ENCODE data around the gene PHF19.

PHF19 gene

DNA sequence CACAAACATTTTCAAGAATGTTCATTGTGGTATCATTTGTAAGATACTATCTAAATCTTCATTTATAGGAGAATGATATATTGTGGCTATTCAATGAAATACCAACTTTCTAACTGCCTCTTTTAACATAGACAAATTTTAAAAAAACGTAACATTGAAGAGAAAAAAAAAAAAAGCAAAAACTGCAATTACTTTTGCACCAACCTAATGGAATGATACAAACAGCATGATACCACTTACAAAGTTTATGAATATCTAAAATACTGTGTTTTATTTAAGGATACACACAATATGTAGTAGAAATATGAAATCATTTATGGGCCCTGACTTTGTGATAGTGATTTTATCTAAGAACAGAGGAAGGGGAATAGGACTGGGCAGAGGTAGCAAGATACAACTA is 58.4 kb downstream of the PHF19 start:
- in situ Hi-C loops (cut with MboI; ENCODE audit: low sequenced_read_pairs), result no loop called here

DNA sequence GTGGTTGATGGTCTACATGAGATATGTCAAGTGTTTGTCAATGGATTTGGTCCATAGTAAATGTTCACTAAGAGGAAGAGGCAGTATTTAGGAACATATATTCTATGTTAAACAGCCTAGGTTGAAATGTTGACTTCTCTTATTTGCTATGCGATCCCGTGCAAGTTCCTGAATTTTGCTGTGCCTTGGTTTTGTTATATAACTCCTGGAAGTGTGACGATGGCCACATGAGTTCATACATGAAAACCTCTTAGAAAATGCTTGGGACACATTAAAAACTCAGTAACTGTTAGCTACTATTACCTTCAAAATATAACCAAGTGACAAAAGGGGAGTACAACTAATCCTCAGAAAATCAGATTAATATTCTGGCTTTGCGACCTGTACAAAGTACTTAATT is 61.9 kb downstream of the PHF19 start:
- in situ Hi-C loops (cut with MboI; ENCODE audit: low sequenced_read_pairs), result no loop called here

DNA sequence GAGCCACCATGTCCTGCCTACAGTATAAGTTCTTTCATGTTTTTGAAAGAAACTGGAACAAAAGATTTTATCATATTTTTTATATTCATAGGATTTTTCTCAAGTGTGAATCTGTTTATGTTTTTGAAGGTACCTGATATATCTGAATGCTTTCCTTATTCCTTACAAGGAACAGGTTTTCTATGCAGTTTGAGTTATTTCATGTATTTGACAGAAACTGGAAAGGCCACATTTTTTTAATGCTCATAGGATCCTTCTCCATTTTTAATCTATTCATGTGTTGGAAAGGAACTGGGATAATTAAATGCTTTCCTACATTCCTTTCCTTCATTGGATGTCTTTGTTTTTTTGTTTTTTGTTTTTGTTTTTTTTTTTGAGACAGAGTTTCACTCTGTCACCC is 68.1 kb downstream of the PHF19 start:
- in situ Hi-C loops (cut with MboI; ENCODE audit: low sequenced_read_pairs), result no loop called here

DNA sequence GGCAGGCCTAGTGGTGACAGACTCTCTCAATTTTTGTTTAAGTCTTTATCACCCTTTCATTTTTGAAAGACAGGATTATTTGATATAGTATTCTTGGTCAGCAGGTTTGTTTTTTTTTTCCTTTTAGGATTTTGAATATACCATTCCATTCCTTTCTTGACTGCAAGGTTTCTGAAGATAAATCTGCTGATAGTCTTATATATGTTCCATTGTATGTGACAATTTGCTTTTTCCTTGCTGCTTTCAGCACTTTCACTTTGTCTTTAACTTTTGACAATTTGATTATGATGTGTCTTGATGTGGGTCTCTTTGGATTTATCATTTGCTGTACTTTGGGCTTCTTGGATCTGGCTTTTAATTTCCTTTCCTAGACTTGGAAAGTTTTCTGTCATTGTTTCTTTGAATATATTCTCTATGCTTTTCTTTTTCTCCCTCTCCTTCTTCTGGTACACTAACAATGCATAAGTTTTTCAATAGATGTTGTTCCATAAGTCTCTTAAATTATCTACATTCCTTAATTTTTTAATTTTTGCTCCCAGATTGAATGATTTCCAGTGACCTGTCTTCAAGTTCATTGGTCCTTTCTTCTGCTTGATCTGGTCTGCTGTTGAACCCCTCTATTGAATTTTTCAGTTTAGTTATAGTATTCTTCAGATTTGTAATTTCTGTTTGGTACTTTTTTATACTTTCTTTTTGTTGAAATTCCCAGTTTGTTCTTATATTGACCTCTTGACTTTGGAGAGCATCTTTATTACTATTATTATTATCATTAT is 69.2 kb downstream of the PHF19 start:
- in situ Hi-C loops (cut with MboI; ENCODE audit: low sequenced_read_pairs), result no loop called here

Data from HL-60/S4 treated with phorbol 12-myristate 13-acetate at 8.2 ng/mL for 4 days and 3 days (cell line).